ENCODE measurements around the gene KANSL2.
"Not testable (repeated sequence)": the region's sequence is repeated elsewhere in the genome, so short reads cannot be mapped to it uniquely, and the experiment has no call there.

Gene KANSL2

DNA sequence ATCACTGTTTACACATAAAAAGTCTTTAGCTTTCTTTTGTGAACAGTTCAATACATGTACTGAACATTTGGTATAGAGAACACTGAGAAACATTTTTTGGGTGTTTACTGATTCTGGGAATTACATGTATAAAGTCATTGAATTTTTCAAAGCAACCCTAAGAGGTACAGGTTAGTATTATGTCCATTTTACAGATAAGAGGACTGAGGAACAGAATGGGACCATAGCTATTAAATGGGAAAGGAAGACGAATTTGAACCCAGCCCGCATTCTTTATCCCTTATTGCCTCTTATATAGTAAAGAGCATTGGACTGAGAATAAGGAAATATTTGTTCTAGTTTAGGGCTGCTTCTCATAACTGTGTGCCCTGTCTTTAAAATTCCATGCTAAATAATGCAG, 889 bp upstream of the KANSL2 start:
- TF ChIP-seq, protein P1, sequence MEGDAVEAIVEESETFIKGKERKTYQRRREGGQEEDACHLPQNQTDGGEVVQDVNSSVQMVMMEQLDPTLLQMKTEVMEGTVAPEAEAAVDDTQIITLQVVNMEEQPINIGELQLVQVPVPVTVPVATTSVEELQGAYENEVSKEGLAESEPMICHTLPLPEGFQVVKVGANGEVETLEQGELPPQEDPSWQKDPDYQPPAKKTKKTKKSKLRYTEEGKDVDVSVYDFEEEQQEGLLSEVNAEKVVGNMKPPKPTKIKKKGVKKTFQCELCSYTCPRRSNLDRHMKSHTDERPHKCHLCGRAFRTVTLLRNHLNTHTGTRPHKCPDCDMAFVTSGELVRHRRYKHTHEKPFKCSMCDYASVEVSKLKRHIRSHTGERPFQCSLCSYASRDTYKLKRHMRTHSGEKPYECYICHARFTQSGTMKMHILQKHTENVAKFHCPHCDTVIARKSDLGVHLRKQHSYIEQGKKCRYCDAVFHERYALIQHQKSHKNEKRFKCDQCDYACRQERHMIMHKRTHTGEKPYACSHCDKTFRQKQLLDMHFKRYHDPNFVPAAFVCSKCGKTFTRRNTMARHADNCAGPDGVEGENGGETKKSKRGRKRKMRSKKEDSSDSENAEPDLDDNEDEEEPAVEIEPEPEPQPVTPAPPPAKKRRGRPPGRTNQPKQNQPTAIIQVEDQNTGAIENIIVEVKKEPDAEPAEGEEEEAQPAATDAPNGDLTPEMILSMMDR (IDR thresholded peaks at IDR 0.05; ENCODE audit: control insufficient read depth, extremely low read depth, insufficient read depth), result no peak
- peak overlapping the region; percentile 76 for H3K4me3 ChIP-seq (ENCODE audit: low read depth, low read length)
- no peak for DNase-seq (ENCODE audit: low read depth)

DNA sequence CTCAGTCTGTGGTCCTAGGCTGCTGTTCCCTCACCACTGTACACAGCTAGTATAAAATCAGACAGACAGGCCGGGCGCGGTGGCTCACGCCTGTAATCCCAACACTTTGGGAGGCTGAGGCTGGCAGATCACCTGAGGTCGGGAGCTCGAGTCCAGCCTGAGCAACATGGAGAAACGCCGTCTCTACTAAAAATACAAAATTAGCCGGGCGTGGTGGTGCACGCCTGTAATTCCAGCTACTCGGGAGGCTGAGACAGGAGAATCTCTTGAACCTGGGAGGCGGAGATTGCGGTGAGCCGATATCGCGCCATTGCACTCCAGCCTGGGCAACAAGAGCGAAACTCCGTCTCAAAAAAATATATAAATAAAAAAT, 481 bp upstream of the KANSL2 start:
- DNase-seq (ENCODE audit: low read depth), result not testable (repeated sequence)
- peak overlapping the region; percentile 76 for H3K4me3 ChIP-seq (ENCODE audit: low read depth, low read length)

DNA sequence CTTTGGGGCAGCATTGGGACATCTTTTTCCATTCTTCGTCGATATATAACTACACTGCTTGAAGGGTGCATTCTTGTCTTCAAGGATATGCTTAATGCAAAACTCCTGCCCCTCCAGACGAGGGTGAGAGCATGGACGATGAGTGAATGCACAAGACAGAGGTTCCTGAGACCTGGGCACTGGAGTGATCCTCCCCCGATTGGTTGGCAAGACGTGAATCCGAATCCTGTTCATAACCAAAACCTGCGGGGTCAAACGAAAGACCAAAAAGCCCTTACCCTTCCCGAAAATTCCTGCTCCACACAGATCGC, 684 bp downstream of the KANSL2 start:
- TF ChIP-seq, protein P1 (IDR thresholded peaks at IDR 0.05; ENCODE audit: control insufficient read depth, extremely low read depth, insufficient read depth), result no peak
- peak; percentile 3 for DNase-seq (ENCODE audit: low read depth)
- peak overlapping the region; percentile 76 for H3K4me3 ChIP-seq (ENCODE audit: low read depth, low read length)

DNA sequence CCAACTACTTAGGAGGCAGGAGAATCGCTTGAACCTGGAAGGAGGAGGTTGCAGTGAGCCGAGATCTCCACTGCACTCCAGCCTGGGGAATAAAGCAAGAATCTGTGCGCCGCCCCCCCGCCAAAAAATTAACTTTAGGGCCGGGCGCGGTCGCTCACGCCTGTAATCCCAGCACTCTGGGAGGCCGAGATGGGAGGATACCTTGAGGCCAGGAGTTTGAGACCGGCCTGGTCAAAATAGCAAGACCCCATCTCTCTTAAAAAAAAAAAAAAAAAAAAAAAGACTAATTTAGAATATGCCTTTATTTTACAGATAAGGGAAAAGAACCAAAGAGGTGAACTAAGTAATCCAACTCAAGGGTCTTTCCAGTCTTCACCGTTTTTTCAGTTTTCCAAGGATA, 1.2 kb downstream of the KANSL2 start:
- no peak for DNase-seq (ENCODE audit: low read depth)
- peak overlapping the region; percentile 76 for H3K4me3 ChIP-seq (ENCODE audit: low read depth, low read length)
- TF ChIP-seq, protein P1 (IDR thresholded peaks at IDR 0.05; ENCODE audit: control insufficient read depth, extremely low read depth, insufficient read depth), result no peak

DNA sequence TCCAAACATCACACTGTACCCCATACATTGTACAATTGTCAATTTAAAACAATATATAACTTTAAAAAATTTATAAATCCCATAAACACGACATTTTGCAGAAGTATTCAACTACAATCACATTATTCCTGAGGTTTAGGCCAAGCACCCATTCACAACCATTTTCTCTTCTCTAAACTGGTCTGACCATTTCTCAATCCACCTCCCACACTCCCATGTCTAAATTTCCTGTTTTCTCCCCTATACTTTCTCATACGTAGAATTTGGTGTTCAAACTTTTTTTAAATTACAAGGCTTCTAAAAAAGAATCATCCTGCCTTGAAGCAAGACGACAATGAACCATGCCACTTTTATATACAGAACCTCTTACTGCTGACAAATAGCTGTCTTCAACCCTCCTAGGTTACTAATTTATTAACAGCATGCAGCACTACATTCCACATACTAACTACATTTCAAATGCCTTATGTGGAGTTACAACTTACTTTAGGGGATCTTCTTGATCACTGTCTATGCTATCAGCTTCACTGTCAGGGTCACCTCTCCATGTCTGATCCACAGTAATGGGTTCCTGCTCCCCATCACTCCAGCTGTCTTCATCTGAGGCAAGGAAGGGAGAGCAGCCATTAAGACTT, 3.4 kb downstream of the KANSL2 start:
- TF ChIP-seq, protein P1 (IDR thresholded peaks at IDR 0.05; ENCODE audit: control insufficient read depth, extremely low read depth, insufficient read depth), result no peak
- DNase-seq (ENCODE audit: low read depth), result no peak
- H3K4me3 ChIP-seq (ENCODE audit: low read depth, low read length), result no peak overlapping the region

DNA sequence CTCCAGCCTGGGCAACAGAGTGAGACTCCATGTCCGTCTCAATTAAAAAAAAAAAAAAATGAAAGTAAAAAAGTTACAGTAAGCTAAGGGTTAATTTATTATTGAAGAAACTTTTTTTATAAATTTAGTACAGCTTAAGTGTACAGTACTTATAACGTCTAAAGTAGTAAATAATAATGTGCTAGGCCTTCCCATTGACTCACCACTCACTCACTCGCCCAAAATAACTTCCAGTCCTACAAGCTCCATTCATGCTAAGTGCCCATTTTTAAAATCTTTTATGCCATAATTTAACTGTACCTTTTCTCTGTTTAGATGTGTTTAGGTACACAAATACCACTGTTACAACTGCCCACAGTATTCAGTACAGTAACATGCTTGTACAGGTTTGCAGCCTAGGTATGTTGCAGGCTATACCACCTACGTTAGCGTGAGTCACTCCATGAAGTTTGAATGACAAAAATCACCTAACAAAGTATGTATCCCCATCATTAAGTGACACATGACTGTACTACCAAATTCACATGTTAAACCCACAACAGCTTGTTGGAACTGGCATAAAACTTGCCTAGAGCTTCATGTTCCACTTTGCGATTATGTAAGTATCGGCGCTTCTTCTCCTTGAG, 10.7 kb downstream of the KANSL2 start:
- H3K4me3 ChIP-seq (ENCODE audit: low read depth, low read length), result no peak overlapping the region
- DNase-seq (ENCODE audit: low read depth), result no peak
- TF ChIP-seq, protein P1 (IDR thresholded peaks at IDR 0.05; ENCODE audit: control insufficient read depth, extremely low read depth, insufficient read depth), result no peak

DNA sequence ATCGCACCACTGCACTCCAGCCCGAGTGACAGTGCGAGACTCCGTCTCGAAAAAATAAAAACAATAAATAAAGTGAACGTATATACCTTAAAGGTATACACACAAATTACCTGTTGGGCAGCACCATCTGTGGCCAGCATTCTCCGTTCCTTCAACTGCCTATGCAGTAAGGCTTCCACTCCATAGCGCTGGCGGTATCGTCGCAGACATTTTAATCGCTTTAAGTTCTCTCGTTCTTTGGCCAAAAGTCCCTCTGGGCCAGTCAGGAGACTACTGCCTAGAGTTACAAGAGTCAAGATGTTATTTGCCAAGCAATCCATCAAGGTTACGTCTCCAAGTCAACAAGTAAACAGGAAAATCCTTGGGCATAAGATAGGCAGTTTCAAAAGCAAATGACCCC, 13.0 kb downstream of the KANSL2 start:
- no peak for DNase-seq (ENCODE audit: low read depth)
- H3K4me3 ChIP-seq (ENCODE audit: low read depth, low read length), result no peak overlapping the region
- TF ChIP-seq, protein P1 (IDR thresholded peaks at IDR 0.05; ENCODE audit: control insufficient read depth, extremely low read depth, insufficient read depth), result no peak

Measured in LNCaP clone FGC (cell line).